Keratinocyte (primary cell): ENCODE measurements around the gene NVL. TPM values are rescaled to one million over a fixed set of nuclear protein-coding genes. Genes with fewer than 3 reads are reported as not detected.

Experiments used
- DNase-seq: peaks from one replicate; pipeline ENCODE4 v3.0.0-alpha.2; 2011; ENCODE audit warnings: low read depth, missing footprints, low spot score
- FAIRE-seq: peaks from 2 replicates; lab custom pipeline; 2011; peaks lifted over from hg19 to GRCh38; lab: Jason Lieb, UNC
- H2AFZ ChIP-seq: 2 replicates; pipeline ENCODE4 v1.6.0; 2012; ENCODE audit warnings: low read length, control low read depth, inconsistent platforms; ENCODE audit not compliant: control insufficient read depth
- H3K27ac ChIP-seq: 2 replicates; pipeline ENCODE4 v1.5.1; 2011; ENCODE audit warnings: low read length; ENCODE audit not compliant: control insufficient read depth, insufficient read depth
- H3K27me3 ChIP-seq: 3 replicates; pipeline ENCODE4 v1.6.0; 2011; ENCODE audit warnings: low read length; ENCODE audit not compliant: control insufficient read depth, insufficient read depth; ENCODE audit errors: extremely low read depth
- H3K36me3 ChIP-seq, 2 experiments: 2 replicates in 1 of 2; 3 replicates in 1 of 2; pipeline ENCODE4 v1.5.1; 2011; ENCODE audit warnings: low read length in 2 of 2, mild to moderate bottlenecking in 1 of 2; ENCODE audit not compliant: control insufficient read depth in 2 of 2, insufficient read depth in 2 of 2; ENCODE audit errors: extremely low read depth in 1 of 2
- H3K4me1 ChIP-seq: 3 replicates; pipeline ENCODE4 v1.5.1; 2011; ENCODE audit warnings: low read length; ENCODE audit not compliant: control insufficient read depth, insufficient read depth; ENCODE audit errors: extremely low read depth
- H3K4me2 ChIP-seq: 3 replicates; pipeline ENCODE4 v1.6.0; 2011; ENCODE audit warnings: low read depth, low read length; ENCODE audit not compliant: control insufficient read depth, insufficient read depth; ENCODE audit errors: extremely low read depth
- H3K4me3 ChIP-seq, 3 experiments: fragments of 200-600 bp in 1 of 3; sonication (generic) in 1 of 3; 2 replicates in 2 of 3; 3 replicates in 1 of 3; pipeline ENCODE4 v1.5.1; 2011 to 2016; ENCODE audit warnings: low read length in 3 of 3, mild to moderate bottlenecking in 3 of 3, control low read depth in 2 of 3, inconsistent platforms in 1 of 3, low read depth in 1 of 3, mixed read lengths in 1 of 3, mixed run types in 1 of 3, moderate library complexity in 1 of 3; ENCODE audit not compliant: control insufficient read depth in 2 of 3, insufficient read depth in 2 of 3; ENCODE audit errors: extremely low read depth in 1 of 3
- H3K79me2 ChIP-seq: 2 replicates; pipeline ENCODE4 v1.6.0; 2012; ENCODE audit warnings: low read length; ENCODE audit not compliant: control insufficient read depth, insufficient read depth
- H3K9ac ChIP-seq: 3 replicates; pipeline ENCODE4 v1.6.0; 2011; ENCODE audit warnings: low read length; ENCODE audit not compliant: control insufficient read depth, insufficient read depth; ENCODE audit errors: extremely low read depth
- H3K9me1 ChIP-seq: 3 replicates; pipeline ENCODE4 v1.6.0; 2011; ENCODE audit warnings: low read length; ENCODE audit not compliant: control insufficient read depth, insufficient read depth; ENCODE audit errors: extremely low read depth
- H3K9me3 ChIP-seq: 2 replicates; pipeline ENCODE4 v1.5.1; 2012; ENCODE audit warnings: low read depth, low read length; ENCODE audit not compliant: control insufficient read depth
- H4K20me1 ChIP-seq: 3 replicates; pipeline ENCODE4 v1.6.0; 2011; ENCODE audit warnings: low read length; ENCODE audit not compliant: control insufficient read depth, insufficient read depth; ENCODE audit errors: extremely low read depth
- EZH2 ChIP-seq: IDR thresholded peaks from one replicate; pipeline ENCODE4 v1.6.1; 2012; ENCODE audit warnings: inconsistent platforms, mild to moderate bottlenecking, low read length, moderate library complexity
- dilution Hi-C: fragments of 300-500 bp; cut with MboI; formaldehyde crosslinking; loops from one replicate; pipeline ENCODE4 v1.7.0; 2020; ENCODE audit warnings: low sequenced_read_pairs; ENCODE audit not compliant: extremely low pct_ligation_motif_present
- polyA plus RNA-seq, 5 experiments: library from polyadenylated mRNA; depleted of rRNA in 3 of 5; stranded (reverse) in 3 of 5; stranded (forward) in 1 of 5; unstranded in 1 of 5; fragments of >200 nt; gene quantifications; 1 replicate in 1 of 5; 2 replicates in 3 of 5; 3 replicates in 1 of 5; pipeline versions ENCODE4 v1.2.1 to v1.2.3, GENCODE V29; 2011 to 2012; ENCODE audit warnings: missing spikeins in 2 of 5, low read depth in 1 of 5, low replicate concordance in 1 of 5
- TF ChIP-seq, protein P1 (sequence below), 3 experiments: IDR thresholded peaks in 1 of 3; conservative IDR thresholded peaks in 1 of 3; optimal IDR thresholded peaks in 1 of 3; 2 replicates in 2 of 3; 3 replicates in 1 of 3; pipeline versions ENCODE3 to v1.5.1; 2011; ENCODE audit warnings: low read length in 3 of 3, mild to moderate bottlenecking in 3 of 3, moderate library complexity in 2 of 3, control low read depth in 1 of 3, inconsistent platforms in 1 of 3; ENCODE audit not compliant: insufficient read depth in 2 of 3; ENCODE audit errors: extremely low read depth in 1 of 3

NVL gene
- polyA plus RNA-seq, 1 donor (not counting 4 experiments of a cell fraction or from before 2014, with no cell fraction given): 24.9 TPM

DNA sequence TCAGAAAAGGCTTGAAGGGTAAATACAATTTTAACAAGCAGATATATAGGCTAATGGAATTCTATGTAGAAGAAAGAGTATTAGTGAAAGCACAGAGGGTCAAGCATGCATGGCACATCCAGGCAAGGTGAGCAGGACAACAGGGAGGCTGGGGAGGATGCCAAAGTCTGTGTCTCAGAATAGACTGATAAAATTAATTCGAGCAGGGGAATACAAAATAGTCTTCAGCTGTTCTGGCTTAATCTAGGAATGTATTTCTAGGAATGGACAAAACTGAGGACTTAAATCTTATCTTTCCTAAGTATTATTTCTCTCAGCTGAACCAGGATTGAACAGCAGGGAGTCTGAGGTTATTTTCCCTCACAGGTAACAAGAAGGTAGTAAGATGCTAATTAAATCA lies 35.2 kb downstream of the NVL start:
- FAIRE-seq: no peak
- Histone ChIP-seq H4K20me1 (no peaks in the 10 kb centered on the region), H3K9me1 (no peaks in the 10 kb centered on the region), H2AFZ (no peak overlapping the region), H3K36me3 (peaks cover 11 to 13% of the 10 kb centered on the region in 2 experiments), H3K4me3 (no peak overlapping the region), H3K4me1 (peaks cover 6% of the 10 kb centered on the region), H3K27me3 (no peaks in the 10 kb centered on the region), H3K9ac (no peak overlapping the region), H3K4me2 (no peak overlapping the region), H3K27ac (no peak overlapping the region), H3K9me3 (no peaks in the 10 kb centered on the region), H3K79me2 (no peaks in the 10 kb centered on the region)
- no peak for DNase-seq
- no peak for TF ChIP-seq EZH2
- TF ChIP-seq, protein P1, sequence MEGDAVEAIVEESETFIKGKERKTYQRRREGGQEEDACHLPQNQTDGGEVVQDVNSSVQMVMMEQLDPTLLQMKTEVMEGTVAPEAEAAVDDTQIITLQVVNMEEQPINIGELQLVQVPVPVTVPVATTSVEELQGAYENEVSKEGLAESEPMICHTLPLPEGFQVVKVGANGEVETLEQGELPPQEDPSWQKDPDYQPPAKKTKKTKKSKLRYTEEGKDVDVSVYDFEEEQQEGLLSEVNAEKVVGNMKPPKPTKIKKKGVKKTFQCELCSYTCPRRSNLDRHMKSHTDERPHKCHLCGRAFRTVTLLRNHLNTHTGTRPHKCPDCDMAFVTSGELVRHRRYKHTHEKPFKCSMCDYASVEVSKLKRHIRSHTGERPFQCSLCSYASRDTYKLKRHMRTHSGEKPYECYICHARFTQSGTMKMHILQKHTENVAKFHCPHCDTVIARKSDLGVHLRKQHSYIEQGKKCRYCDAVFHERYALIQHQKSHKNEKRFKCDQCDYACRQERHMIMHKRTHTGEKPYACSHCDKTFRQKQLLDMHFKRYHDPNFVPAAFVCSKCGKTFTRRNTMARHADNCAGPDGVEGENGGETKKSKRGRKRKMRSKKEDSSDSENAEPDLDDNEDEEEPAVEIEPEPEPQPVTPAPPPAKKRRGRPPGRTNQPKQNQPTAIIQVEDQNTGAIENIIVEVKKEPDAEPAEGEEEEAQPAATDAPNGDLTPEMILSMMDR (optimal IDR thresholded peaks at IDR 0.05 in 1 of 3, IDR thresholded peaks at IDR 0.05 in 1 of 3, conservative IDR thresholded peaks at IDR 0.05 in 1 of 3; ENCODE audit: extremely low read depth in 1 of 3, insufficient read depth in 2 of 3, low read length in 3 of 3): no peak
- dilution Hi-C loops: no loop called here

DNA sequence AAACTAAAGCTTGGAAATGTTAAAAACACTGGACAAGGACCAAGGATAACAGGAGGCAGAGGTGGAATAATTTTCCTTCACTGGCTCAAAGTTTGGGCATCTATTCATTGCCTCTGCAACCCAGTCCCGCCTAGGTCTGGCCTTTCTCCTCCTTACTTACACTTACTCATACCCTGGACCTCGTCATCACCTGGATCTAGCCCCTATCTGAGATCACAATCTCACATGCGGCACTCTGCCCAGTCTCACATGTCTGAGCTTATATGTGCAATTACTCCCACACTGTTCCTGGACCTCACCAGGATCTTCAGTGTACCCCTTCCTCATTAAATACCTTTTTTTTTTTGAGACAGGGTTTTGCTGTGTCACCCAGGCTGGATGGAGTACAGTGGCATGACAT lies 37.6 kb downstream of the NVL start:
- dilution Hi-C loops: no loop called here
- no peak for TF ChIP-seq EZH2
- TF ChIP-seq, protein P1 (optimal IDR thresholded peaks at IDR 0.05 in 1 of 3, IDR thresholded peaks at IDR 0.05 in 1 of 3, conservative IDR thresholded peaks at IDR 0.05 in 1 of 3; ENCODE audit: extremely low read depth in 1 of 3, insufficient read depth in 2 of 3, low read length in 3 of 3): no peak
- no peaks in the 10 kb centered on the region for H3K9me3 ChIP-seq
- H3K4me1 ChIP-seq: peaks cover 6% of the 10 kb centered on the region
- FAIRE-seq (peak; percentile 80), DNase-seq (no peak)
- H3K4me3 ChIP-seq: no peak overlapping the region
- no peak overlapping the region for H2AFZ ChIP-seq
- H4K20me1 ChIP-seq: no peaks in the 10 kb centered on the region
- no peak overlapping the region for H3K9ac ChIP-seq
- no peaks in the 10 kb centered on the region for H3K9me1 ChIP-seq
- peak overlapping the region; percentile 19 for H3K27ac ChIP-seq
- no peaks in the 10 kb centered on the region for H3K27me3 ChIP-seq
- peaks cover 16 to 18% of the 10 kb centered on the region in 2 experiments for H3K36me3 ChIP-seq
- H3K4me2 ChIP-seq: no peak overlapping the region
- H3K79me2 ChIP-seq: no peaks in the 10 kb centered on the region
